ELR (cell line): ENCODE measurements around the gene EIPR1.

ENCODE experiments used
- DNase-seq: peaks from one replicate; pipeline ENCODE4 v3.0.0-alpha.2; 2015; ENCODE audit warnings: low read depth

The EIPR1 gene

DNA sequence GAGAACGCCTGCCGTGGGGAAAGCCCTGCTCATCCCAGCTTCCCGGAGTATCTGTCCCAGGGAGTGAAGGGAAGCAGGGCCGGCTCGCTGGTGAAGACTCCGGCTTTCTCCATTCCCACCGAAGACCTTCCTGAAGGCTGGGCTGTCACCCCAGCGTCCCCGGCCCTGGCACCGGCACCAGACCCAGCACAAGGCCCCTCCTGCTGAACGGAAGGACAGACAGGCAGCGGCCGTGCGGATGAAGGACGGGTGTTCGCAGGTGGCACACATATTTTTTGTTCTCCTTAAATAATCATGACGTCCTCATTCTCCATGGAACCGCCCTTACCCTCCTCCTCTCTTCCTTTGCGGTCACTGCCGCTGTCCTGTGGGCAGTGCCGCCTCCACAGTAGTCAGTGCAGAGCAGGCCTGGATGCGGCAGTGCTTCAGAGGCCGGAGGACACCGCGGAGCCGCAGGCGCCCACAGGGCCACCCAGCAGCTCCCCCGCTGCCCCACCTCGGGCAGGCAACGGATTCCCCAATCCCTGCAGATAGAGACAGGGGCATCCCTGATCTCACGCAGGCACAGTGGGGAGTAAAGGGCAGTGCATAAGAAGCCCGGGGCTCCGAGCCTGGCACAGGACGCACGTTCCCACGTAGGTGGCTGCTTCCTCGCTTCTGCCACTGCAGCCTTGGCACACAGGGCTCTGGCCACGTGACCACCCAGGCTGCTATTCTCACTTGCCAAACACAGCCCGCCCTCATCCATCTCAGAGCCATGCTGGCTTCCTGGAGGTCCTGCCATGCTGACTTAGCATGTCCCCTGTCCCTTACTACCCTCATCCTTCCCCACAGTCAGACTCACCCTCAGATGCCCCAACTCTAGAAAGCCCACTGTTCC lies 229.7 kb downstream of the EIPR1 start:
- DNase-seq = no peak

DNA sequence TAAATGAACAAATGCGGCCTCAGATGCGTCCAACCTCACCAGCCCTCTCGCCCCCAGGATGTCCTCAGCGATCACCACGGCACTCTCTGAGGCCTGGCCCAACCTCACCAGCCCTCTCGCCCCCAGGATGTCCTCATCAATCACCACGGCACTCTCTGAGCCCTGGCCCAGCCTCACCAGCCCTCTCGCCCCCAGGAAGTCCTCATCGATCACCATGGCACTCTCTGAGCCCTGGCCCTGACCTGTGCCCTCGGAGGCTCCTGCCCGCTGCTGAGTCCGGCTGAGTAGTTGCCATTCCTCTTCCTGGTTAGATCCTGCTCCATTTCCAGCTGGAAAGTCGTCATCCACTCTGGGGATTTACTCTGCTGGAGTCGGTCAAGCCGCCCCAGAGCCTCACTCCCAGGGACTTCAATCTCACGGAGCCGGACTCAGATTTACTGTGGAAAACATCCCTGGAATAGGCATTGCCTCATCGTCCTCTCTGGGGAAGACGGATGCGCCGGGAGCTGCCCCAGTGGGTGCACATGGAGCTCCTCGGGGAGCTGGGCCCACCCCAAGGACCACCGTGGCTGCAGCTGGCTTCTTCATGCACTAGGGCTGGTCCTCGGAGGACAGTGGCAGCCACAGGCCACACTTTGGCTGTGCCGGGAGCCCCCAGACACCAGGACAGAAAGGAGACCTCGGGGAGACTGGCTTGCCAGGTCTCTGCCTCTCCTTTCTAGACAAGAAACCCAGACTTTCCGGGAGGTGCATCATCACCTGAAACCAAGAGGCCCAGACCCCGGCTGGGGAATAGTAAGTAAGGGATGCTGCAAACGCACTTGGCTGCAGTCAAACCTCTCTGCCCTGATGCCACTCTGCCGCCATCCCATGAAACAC lies 230.6 kb downstream of the EIPR1 start:
- DNase-seq = no peak

DNA sequence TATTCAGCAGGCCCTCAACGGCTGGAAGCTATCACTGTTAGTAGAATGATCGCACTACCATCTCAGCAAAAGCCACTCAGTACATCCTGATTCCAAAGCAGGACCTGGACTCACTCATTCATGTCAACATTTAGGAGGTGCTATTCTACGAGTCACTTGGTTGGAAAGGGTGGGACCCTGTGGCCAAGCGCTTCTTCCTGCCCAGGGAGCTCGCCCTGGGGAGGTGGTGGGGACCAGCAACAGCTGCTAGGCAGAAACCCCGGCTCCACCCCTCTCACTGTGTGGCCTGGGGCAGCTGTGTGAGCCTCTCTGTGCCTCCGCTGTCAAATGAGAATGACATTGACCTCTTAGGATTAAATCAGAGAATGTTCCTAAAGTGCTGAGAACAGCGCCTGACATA lies 231.4 kb downstream of the EIPR1 start:
- DNase-seq = no peak

DNA sequence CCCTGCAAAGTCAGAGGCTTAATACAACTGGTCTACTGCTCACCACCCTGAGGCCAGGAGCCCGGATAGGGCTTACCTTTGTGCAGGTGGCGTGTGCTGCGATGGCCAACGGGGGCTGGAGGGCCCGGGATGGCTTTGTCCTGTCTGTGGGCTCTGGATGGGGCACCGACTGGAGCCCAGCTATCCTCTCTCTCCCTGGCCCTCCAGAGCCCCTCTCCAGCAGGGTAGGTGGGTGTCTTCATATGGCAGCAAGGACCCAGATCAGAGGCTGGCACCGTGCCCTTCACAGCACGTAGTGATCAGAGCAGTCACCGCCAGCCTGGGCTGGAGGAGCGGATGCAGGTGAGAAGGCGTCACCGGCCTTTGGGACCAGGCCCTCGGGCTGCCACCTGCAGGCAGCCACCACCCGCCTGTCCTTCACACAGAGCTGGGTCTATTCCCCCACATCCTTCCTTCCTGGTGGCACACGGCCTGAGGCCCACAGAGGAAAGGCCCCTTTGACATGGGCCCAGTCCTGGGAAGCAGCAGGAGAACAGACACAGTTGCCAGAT lies 232.1 kb downstream of the EIPR1 start:
- no peak for DNase-seq

DNA sequence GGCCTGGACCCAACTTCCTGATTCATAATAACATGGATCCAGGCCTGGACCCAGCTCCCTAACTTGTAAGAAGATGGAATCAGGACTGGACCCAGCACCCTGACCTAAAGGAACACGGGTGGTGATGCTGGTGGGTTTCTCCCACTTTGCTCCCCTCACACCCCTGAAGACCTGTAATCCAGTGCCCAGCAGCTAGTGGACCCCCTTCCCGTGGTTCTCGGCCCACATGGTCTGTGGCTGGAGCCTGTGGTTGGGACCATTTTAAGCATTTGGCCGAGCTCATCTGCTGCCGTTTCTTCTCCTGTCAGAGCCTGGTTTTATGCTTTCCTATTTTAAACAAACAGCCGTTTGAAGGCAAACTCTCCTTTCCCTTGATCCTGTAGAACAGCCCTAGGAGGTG lies 232.8 kb downstream of the EIPR1 start:
- DNase-seq = no peak

DNA sequence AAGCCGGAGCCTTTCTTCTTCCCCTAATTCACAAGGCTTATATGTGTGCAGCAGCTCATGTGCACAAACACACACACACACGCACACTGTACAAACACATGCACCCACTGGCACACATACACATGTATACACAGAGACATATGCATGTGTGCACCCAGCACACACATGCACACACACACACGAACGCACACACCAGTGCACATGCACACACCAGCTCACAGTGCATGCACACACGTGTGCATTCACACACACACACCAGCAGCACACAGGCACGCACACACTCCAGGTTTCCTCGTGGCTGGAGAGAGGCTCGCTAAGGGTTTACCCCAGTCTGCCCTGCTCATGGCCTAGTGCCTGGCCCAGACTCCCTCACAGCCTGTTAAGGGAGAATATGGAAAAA lies 234.0 kb downstream of the EIPR1 start:
- no peak for DNase-seq

DNA sequence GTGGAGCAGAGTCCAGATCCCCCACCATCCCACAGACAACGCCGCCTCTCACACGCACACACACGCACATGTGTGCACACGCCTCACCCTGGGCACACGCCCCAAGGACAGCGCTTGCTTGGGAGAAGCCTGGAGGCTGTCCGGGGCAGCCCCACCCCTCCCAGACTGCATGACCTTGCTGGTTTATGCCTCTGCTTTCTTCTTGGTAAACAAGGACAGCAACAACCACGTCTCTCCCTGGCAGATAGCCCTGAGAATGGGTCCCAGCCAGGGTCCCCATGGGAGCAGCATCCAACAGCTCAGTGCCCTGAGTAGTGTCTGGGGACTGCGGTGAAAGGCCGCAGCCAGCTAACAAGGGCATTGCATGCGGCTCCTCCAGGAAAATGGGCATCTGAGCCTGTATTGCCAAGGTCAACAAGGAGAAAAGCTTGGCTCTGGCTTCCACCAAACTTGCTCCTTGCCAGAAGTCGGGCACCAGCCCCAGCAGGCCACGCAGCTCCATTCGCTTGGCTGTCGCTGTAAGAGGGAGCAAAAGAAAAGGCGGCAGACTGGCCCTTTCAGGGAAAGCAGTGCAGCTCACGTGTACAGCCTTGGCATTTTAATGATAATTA lies 234.6 kb downstream of the EIPR1 start:
- DNase-seq = no peak

DNA sequence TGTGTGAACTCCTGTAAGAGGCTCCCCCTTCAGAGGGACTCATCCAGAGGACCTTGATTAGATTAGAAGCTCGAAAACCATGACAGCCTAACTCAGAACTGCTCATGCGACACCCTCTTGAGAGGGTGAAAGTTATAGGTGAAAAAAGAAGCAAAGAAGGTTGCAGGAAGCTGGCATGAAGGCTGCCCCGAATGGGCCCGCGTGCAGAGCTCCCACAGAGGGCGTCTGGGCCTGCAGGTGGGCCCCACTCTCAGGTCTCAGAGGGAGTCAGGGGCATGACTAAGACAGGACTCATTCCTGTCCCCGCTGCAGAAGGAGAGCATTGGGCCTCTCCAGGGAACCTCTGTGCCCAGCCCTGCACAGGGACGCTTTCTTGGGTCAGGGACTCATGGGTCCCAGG lies 235.4 kb downstream of the EIPR1 start:
- no peak for DNase-seq

DNA sequence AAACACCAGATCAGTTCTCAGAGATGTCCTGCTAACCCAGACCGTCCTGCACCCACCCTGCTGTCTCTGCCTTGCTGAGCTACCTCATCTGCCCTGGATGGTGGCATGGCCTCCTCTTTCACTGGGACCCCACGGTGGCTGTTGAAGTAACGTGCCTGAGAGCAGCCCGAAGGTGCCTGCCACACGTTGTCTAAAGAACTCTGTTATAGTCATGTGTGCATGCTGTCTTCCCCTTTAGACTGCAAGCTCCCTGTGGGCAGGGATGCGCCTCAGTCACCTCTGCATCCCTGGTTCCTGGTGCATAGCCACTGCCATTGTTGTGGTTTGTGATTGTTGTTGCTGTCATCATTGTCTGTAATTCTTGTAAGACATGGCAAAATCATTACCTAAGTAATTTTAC lies 235.9 kb downstream of the EIPR1 start:
- DNase-seq = no peak

DNA sequence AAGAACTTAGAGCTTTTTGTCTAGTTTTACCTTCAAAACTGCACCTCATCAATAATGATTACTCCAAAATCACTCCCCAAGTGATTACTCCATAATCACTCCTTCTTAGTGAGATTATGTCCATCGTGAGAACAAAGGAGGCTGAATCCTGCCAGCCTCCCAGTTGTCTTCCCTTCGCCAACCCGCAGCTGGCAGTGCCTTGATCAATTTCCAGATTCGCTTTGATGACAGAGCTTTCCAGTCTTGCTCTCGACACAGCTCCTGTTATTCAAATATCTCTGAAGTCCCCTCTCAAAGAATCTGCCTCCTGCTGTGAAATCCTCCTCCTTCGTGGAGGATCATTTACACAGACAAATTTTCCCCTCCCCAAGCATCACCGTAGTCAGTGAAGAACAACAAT lies 237.7 kb downstream of the EIPR1 start:
- no peak for DNase-seq
